HG03064 (cell line): ENCODE measurements around the gene TNIP1.
A peak's percentile ranks its signal among the peaks of the same experiment; 100 is the strongest.

ENCODE experiments used
- ATAC-seq: cut with Tn5 transposase; IDR thresholded peaks from one replicate; pipeline ENCODE4 v1.9.1; 2021; ENCODE audit warnings: low read depth; ENCODE audit not compliant: unreplicated experiment

The TNIP1 gene

DNA sequence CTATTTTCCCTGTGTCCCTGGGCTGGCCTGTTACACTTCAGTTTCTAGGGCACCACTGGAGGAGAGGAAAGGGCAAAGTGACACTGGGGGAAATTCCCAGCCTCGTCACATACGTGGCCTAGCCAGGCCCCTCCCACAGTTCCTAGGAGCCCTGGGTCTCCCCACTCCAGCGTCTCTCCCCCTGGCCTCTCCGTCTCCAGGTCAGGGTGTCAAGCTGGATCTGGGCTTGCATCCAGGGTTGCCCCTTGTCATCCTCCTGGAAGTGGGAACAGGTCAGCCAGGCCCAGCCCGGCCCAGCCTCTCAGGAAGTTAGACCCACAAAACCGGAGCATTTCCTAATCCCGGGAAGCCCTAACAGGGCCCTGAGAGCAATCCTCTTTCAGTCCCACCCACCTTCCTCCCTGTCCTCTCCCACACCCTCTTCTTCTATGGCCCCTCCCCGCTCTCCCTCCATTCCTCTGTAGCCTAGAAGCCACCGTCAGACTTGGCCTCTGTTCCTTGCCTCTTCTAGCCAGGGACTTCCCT lies 4.7 kb upstream of the TNIP1 start:
- no peak for ATAC-seq

DNA sequence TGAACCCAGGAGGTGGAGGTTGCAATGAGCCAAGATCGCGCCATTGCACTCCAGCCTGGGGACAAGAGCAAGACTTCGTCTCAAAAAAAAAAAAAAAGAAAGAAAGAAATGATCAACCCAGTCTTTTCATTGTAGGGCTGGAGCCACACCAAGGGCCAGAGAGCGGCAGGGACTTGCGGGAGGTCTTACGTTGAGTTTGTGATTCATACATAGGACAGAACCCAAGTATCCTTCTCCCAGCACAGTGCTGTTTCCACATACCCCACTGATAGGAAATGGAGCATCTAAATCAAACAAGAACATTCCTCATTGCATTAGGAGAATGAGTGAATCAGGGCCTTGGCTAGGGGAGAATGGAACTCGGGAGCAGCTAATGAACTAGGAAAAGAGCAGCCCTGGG lies 3.5 kb upstream of the TNIP1 start:
- no peak for ATAC-seq

DNA sequence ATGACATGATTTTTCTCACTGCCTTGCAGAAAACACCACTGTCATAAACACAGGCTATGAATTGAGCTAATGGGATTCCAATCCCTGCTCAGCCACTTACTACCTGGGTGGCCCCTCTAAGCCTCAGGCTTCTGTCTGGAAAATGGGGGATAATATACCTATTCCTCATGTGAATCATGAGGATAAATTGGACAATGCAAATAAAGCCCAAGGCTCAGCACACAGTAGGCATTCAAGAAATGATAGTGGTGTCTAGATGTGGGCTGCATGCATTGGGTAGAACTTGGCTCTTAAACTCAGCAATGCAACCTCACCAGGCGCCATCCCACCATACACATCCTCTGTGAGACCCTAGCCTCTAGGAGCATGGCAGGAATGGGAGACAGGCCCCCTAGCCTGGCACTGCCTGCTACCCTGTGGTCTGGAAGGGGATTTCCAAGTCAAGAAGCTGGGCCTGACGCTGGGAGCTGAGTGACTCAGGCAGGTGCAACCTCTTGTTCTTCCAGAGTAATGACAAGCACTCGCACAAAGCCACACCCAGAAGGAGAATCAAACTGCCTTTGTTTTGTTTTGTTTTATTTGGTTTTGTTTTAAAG lies 2.3 kb upstream of the TNIP1 start:
- no peak for ATAC-seq

DNA sequence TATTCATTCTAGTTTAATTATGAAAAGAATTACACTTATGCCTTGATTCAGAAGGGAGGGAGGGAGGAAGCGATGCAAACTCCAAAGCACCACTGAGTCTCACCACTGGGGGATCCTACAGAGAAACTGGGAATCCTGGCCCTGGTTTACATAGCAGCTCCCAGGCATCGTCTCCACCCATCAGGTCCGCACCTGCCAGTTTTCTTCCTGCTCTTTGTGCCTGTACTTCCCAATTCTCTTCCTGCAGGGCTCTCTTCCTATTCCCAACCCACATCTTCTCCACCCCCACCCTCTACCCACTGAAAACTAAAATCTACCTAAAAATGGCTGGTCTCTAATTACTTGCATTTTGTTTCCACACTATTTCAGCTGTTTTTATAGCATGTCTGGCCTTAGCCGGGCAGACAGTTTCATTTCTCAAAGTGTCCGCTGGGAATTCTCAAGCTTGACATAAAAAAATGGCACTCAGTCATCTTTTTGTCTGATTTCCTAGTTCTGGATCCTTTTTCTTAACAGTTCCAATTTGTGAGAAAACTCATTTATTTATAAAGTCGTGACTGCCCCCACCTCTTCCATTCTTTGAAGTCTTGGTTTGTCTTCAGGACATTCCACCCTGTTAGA lies 1.6 kb upstream of the TNIP1 start:
- no peak for ATAC-seq

DNA sequence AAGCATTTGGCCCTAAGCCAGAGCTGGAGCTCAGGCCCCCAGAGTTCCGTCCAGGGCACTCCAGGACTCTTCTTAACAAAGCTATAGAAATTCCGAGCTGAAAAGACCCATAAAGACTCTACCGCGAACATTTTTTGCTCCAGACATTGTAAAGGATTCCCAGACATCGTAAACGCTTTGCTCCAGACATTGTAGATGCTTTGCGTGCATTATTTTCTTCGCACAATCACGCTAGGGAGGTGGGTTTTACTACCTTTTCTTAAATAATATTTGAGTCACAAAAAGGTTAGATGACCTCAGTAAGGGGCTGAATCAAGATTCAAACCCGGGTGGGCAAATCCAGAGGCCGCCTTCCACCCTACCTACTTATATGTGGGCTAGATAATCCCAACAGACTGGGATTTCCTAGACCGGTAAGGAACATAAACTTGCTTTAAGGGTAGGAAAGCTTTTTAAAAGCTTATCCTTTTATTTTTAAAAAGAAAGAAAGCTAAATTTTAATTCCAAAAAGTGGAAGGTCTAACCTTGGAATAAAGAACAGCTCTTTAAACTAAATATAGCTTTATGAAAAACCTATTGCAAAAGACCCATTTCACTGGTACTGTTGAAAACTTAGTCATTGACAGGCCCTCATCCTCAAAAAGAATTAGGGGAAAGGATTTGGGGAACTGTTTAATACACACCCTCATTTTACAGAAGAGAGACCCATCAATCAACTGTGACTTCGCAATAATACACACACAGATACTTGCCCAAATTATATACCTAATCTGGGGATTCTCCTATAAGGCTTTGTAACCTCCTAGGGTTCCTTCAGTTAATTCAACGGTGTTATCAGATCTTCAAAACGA lies 822 bp upstream of the TNIP1 start:
- no peak for ATAC-seq

DNA sequence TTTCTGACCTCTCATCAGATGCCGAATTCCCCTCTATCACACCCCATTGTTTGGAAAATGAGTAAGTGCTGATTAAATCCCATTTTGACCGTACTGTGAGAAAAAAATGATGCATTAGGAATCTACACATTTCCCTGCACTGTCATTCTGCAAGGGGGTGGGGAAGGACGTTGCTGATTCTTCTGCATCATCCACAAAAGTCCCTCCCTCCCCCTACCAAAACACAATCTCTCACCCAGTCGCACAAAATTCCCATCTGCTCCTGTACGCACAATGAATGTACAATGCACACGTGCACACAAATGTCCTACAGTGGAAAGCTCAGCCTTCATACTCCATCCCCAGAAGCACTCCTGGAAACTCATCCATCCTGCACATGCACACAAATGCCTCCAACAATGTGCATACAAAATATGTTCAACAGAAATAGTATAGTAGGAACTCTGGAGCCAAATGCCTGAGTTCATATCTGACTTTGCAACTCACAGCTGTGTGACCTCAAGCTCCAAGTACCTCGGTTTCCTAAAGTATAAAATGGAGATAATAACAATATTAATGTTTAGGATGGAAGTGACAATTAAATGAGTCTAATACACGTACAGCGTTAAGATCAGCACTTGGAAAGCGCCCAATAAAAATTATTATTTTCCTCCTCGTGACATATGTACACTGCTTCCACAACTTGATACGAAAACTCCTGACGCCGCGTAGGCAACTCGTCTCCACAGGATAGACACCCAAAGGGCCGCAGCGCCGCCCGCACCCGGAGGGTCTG lies 809 bp downstream of the TNIP1 start:
- no peak for ATAC-seq

DNA sequence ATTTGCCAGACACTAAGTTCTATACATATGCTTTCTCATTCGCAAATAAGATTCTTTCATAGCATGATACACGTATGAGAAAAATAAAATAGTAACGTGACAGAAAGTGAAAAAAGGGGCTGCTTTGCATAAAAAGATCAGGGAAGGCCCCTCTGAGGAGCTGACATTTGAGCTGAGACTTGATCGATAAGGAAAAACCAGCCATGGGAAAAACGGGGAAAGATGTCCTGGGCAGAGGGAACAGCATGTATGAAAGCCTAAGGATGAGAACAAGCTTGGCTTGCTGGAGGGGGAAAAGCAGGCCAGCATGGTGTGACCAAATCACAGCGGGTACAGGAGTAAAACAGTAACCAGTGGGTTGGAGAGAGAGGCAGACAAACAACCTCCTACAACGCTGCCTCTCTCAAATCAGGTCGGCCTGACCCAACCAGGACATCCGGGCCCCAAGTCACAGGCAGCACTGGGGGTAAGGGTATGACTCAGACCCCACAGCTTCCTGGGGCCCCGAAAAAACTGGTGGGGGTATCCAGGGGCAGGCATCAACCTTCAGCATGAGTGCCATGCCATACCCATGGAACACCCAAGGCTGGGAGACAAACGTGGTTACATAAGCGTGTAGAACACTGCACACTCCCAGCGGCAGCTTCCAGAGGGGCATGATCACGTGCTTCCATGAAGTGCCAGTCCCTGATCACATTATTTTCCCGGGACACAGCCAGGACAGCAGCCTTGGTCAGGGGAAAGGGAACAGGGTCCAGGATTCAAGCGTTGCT lies 2.2 kb downstream of the TNIP1 start:
- peak; percentile 40 for ATAC-seq

DNA sequence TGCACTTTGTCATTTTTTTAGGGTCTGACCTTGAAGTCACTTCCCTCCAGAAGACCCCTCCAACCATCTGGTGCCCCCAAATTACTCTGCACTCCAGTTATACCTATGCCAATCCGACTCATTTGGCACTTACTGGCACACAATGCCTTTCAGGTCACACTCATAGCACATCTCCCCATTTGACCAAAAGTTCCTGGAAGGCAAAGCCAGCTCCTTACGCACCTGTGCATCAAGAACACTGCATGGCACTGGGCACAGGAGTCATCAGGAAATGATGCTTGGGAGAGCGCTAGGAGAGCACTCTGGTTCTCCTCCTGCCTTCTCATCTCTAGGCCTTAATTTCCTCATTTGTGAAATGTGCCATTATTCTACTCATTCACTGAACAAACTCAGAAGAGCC lies 2.9 kb downstream of the TNIP1 start:
- ATAC-seq, result no peak

DNA sequence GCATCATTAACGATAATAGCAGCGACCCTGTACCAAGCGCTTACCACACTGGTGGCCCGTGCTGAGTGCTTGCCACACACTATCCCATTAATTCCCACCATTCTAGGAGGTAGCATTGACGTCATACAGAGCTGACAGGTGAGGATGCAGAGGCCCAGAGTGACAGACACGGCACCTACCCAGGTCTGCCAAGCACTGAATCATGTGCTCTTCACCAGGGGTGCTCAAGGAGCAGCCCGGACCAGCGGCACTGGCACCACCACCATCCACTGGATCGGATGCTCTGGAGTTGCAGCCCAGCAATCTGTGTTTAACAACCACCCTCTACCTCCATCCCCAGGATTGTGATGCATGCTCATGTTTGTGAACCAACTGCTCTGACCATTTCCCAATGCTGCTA lies 3.4 kb downstream of the TNIP1 start:
- no peak for ATAC-seq

DNA sequence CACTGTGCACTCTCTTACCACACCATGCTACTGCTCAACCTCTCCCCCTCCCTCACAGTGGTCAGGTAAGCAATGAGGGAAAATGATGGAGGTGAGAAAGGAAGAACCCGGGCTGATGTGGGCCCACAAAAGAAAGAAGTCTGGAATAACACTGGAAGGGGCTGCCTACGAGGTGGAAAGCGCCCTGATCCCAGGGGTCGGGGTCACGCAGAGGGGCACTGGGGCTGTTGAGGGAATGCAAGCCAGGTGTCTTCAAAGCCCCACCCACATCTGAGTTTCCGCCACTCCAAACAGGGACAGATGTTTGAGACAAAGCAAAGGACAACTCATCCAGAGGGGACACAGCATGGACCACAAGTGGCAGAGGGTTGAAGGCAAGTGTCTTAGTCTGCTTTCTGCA lies 4.2 kb downstream of the TNIP1 start:
- ATAC-seq, result no peak

DNA sequence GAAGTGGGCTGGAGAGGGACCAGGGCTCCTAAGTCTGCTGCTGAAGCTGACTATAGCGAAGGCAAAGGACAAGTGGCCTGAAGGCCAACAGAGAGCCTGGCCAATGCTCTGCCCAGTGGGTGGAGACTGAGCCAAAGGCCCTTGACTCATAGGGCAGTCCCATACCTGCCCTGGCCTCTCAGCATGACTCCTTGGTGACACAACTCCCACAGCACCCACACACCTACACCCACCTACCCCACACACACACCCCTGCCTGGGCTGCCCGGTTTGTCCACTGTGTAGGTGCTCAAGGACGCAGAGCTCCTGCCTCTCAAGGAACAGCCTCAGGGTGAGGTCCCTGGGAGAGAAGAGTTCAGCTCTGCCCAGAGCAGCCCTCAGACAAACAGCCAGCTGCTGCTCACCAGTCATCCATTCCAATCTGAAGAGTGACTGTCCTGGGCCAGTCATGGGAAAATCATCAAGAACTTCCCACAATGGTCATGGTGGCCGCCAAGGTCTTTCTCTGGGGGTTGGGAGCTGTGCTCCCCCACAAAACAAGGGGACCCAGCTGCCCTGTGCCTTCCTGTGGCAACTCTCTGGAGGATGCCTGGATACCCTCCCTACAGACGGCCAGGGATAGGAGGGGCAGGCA lies 5.0 kb downstream of the TNIP1 start:
- no peak for ATAC-seq

DNA sequence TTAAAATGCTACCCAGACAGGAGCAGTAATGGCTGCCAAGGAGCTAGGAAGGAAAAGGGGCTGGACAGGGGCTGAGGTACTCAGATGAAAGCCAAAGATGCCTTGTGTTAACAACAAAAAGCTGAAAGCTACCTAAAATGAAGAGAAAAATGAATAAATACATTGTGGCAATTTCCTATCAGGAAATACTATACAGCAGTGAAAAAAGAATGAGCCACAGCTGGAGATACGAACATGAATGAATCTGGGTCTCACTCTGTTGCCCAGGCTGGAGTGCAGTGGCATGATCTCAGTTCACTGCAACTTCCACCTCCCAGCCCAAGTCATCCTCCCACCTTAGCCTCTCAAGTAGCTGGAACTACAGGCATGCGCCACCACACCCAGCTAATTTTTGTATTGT lies 6.3 kb downstream of the TNIP1 start:
- no peak for ATAC-seq

DNA sequence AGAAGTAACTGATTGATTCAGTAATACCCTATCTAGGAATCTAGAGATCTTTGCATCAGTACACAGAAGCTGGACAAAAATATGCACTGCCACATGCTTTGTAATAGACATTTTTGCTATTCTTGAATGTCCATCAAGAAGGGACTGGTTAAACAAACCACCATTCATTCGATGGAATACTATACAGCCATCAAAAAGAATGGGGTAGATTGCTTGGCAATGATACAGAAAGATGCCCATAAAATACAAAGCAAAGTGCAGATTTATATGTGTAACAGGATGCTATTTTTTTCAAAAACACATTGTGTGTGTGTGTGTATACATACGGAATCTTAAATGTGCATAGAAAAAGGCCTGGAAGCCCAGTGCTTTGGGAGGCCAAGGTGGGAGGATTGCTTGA lies 7.6 kb downstream of the TNIP1 start:
- ATAC-seq, result no peak

DNA sequence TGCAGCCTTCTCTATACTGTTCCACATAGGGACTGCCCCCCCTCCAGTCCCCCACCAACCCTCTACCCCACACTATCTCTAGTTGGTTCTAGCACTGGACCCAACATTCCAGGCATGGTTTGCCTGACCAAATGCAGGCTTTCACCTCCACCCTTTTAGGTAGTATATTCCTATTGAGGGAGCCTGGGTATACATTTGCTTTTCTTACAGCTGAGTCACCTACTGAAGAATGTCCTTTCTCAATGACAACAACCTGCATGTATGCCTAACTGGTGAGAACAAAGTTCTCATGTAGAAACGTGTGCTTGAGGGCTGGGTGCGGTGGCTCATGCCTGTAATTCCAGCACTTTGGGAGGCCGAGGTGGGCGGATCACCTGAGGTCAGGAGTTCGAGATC lies 8.2 kb downstream of the TNIP1 start:
- ATAC-seq, result no peak

DNA sequence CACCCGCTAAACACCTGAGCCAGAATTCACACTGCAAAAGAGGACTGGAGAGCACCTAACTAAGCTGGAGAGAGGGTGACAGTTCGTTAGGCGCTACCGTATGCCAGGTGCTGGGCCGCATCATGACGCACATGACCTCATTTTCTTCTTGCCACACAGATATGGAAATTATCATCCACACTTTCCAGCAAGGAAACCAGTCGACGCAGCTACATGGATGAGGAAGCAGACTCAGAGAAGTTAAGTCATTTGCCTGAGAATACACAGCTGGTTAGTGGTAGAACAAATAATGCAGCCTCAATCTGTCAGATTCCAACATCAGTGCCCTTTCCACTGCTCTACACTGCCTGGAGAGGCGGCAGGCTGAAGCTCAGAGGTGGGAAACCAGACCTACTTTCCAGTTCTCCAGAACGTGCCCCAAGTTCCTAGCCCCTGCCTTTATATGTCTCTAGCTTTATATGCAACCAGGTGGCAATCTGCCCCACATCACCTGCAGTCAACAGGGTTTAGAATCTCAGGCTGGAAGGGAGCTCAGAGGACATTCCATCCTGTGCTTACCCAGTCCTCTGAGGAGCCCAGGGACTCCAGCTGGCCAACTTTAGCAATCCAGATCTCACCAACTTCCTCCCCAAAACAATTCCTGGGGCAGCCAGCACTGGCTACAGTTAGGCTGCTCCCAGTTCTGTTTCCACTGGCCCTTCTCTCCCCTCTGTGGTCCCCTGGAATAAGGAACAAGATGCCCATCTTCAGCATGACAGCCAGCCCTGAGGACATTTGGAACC lies 8.8 kb downstream of the TNIP1 start:
- ATAC-seq, result no peak

DNA sequence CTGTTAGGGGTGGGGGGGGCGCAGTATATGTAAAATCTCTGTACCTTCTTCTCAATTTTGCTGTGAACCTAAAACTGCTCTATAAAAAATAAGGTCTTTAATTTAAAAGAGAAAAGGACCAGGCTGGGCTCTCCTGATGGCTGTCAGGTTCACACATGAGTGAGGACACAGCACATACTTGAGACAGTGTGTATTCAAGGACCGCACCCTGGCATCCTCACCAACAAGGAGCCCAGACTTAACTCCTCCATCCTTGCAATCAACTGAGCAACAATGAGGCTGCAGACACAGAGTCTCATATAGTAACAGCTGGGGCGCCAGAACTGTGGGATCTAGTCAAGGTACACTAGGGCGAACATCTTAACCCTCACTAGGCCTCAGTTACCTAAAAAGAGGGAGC lies 9.8 kb downstream of the TNIP1 start:
- no peak for ATAC-seq

DNA sequence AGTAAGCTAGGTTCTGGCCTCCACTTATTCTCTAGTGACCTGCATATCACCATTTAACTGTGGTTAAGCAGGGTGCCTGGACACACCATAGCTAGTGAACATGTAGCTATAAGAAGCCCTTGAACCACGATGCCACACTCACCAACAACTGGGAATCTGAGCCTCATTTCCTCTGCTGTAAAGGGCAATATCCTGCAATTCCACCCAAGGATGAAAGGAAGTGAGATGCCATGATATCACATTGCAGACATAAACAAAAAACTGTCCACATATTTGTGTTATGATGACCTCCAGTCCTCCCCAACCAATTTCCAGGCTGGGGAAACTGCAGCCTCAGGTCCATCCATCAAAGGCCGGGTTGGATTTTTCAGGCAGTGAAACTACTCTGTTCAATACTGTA lies 10.4 kb downstream of the TNIP1 start:
- no peak for ATAC-seq

DNA sequence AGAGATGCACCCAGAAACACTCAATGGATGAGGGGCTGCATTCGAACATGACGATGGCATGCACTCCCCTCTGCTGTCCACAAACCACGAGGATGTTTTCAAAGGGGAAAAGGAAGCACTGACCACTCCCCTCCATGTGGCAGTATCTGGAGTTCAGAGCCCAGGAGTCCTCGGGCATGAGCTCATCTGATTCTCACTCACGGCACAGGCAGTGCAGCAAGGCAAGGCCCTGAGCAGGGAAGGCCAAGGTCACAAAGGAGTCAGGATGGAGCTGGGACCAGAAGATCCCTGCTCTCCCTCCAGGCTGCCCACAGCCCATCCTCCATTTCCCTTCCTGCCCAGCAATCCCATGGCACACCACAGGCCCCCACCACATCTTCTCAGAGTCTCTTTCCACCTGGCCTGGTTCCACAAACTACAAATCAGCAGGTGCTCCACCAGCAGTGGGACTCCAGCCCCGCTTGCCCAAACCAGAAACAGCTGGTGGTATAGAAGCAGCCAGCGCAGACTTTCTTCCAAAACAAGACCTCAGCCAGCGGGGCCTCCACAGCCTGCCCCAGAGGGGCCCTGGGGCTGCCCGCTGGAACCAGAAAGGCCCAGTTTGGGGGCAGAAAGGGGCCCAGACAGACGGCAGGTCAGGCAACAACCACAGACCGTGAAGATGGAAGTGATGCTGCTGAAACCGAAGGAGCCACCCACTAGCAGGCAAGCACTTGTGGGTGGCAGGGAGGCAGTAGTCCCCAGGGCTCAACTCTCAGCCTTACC lies 12.2 kb downstream of the TNIP1 start:
- ATAC-seq, result peak; percentile 71
